GM21786 (cell line): Measurements from ENCODE around the gene HTRA3.

Source experiments
- ATAC-seq: cut with Tn5 transposase; IDR thresholded peaks from one replicate; pipeline ENCODE4 v1.9.1; 2021; ENCODE audit not compliant: unreplicated experiment

The HTRA3 gene

GRCh38 chr4:8352368-8353157, 83.0 kb downstream of the HTRA3 start:
- no peak for ATAC-seq

- ATAC-seq = no peak
These were observed 83.7 kb downstream of the HTRA3 start for GRCh38 chr4:8353158-8353669.

- no peak for ATAC-seq
These were observed 84.4 kb downstream of the HTRA3 start for GRCh38 chr4:8353912-8354453.

GRCh38 chr4:8355306-8355705, 85.8 kb downstream of the HTRA3 start:
- ATAC-seq = no peak

- no peak for ATAC-seq
These were observed 86.5 kb downstream of the HTRA3 start for GRCh38 chr4:8355864-8356565.
